Measurements from ENCODE around the gene ADGRF4. TPM values are rescaled to one million over a fixed set of nuclear protein-coding genes. Genes with fewer than 3 reads are reported as not detected.

The ADGRF4 gene
- polyA plus RNA-seq (ENCODE audit: insufficient read length): 0.37 TPM
- long read RNA-seq, donor 1: 0 reads
- long read RNA-seq, donor 2: 0 reads
- long read RNA-seq, donor 3: 0 reads
- long read RNA-seq, donor 4: 0 reads
- long read RNA-seq, donor 5: 0 reads
- long read RNA-seq, donor 6: 0 reads
- long read RNA-seq, donor 7: 0 reads
- long read RNA-seq, donor 8: 0 reads

DNA sequence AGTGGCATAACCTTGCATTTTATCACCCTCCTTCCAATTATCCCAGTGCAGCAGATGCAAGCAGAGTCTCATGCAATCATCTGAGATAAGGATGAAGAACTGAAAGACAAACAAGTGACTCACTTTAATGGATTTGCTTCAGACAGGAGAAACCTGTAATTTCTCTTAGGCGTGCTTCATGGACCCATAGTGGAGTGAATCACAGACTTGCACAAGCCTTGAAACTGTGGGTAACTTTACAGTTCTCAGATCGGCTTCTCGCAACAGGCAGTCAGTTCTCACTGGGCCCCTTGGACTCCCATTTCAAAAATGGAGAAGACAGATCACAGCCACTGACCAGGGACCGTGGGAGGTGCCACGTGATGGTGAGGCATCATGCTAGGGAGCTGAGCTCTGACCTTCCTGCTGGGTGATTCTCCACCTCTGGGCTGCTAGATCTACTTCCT lies at the start of gene ADGRF4:
TSS of gene ADGRF4 (plus strand) at position 239 of the 446 bp plus-strand sequence. CDS start 8,666 bp downstream, outside the sequence.
- no peak for DNase-seq

- no peak for DNase-seq
These were observed 47.6 kb upstream of the ADGRF4 start for GRCh38 chr6:47650553-47651432.

GRCh38 chr6:47651505-47651944 lies 46.9 kb upstream of the ADGRF4 start:
- no peak for DNase-seq

GRCh38 chr6:47653706-47654105 lies 44.7 kb upstream of the ADGRF4 start:
- DNase-seq: no peak

- no peak for DNase-seq
These were observed 44.1 kb upstream of the ADGRF4 start for GRCh38 chr6:47654255-47654654.

DNA sequence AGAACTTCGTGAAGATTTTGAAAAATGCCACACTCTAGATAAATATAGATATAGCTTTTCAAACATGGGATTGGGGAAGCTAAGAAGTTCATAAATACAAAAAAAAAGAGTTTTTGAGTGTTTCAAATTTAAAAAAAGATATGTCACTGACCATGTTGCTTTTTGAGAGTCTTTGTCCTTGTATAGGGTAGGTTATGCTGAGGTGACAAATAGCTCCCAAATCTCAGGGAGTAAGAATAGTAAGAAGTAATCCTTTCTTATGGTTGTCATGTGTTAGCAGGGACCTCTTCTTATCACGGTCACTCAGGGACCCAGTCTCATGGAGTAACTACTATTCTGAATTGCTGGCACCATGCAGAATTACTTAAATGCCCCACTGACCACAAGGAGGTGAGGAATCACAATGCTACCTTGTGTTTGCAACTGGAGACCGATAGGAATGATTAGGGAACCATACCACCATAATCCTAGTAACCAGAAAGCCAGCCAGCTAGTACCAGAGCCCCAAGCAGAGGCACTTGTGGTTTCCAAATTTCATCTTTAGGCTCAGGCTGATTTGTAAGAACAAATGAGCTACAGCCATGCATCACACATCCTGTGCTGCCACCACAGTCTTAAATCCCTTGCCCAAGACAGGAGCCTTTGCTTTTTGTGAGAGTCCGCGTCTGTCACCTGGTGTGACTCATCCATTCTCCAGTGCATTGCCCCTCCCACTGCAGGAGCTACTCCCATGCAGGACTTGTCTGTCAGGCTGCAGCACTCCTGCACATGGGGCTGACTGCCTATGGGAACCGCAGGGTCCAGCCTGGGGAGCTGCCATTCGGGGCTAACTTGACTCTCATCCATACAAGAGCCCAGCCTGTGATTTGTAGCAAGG lies 42.4 kb upstream of the ADGRF4 start:
- DNase-seq: no peak

GRCh38 chr6:47661960-47662359 lies 36.4 kb upstream of the ADGRF4 start:
- no peak for DNase-seq

- no peak for DNase-seq
These were observed 34.7 kb upstream of the ADGRF4 start for GRCh38 chr6:47663462-47664216.

- no peak for DNase-seq
These were observed 33.3 kb upstream of the ADGRF4 start for GRCh38 chr6:47665112-47665511.

- DNase-seq: peak; percentile 26
These were observed 28.5 kb upstream of the ADGRF4 start for GRCh38 chr6:47669684-47670513.

DNA sequence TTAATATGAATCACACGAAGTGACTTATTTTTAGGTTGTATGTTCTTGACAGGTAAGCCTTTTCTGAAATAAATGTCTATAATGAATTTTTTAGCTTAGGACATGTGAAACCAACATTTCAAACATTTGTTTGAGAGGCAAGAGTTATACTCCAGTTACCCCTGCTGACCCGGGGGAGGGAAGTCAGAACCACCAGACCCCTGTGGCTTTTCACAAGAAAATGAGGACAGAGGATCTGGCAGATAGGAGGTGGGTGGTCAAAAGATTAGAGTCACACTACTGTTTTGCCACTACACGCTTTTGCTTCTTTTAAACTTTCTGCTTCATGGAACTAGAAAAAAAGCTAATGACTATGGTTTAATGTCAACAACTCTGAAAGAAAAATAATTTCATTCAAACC lies 27.5 kb upstream of the ADGRF4 start:
- DNase-seq: no peak

GRCh38 chr6:47671777-47672176 lies 26.6 kb upstream of the ADGRF4 start:
- DNase-seq: no peak

- DNase-seq: no peak
These were observed 25.6 kb upstream of the ADGRF4 start for GRCh38 chr6:47672816-47673215.

DNA sequence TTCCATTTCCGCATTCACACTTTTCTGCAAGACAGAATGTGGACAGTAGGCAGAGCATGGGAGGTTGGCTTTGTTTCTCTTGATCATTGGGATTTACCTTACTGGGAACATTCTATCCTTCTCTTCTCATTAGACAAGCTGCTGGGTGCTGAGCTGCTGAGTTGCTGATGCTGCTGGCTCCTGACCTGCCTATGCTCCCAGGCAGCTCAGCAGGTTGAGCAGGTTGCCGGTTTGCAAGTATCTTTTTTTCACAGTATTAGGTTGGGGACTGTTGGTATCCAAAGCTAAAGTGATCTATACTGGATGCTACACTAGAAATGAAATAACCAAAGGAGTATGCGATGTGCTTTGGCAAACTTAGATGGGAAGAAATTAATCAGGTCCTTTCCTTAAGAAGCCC lies 23.7 kb upstream of the ADGRF4 start:
- no peak for DNase-seq

GRCh38 chr6:47677381-47678100 lies 20.8 kb upstream of the ADGRF4 start:
- no peak for DNase-seq

GRCh38 chr6:47678739-47679138 lies 19.6 kb upstream of the ADGRF4 start:
- no peak for DNase-seq

DNA sequence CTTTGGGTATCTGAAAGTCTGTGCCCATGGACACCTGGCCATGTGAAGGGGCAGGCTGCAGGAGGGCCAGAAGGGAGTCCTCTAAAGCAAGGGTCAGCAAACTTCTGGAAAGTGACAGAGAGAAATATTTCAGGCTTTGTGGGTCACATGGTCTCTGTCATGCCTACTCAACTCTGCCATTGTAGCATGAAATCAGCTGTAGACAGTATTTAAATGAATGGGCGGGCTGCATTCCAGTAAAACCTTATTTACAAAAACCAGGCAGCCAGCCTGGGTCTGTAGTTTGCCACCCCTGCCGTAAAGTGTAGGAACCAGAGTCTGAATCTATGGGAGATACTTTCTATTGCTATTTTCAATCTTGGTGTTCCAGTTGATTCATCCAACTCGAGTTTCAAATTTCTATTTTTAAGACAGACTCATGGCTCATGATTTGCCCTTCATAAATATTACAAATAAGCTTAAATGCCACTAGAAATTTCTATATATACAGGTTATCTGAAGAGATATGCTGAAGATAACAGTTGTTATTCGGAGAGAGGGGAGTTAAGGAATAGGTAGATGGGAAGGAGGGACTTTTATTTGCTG lies 19.0 kb upstream of the ADGRF4 start:
- no peak for DNase-seq

GRCh38 chr6:47680051-47680450 lies 18.3 kb upstream of the ADGRF4 start:
- DNase-seq: no peak

GRCh38 chr6:47680724-47681123 lies 17.7 kb upstream of the ADGRF4 start:
- DNase-seq: no peak
